IgD-negative memory B cell (primary cell): ENCODE data around the gene VSIG10. TPM values are rescaled to one million over a fixed set of nuclear protein-coding genes. Genes with fewer than 3 reads are reported as not detected.

Experiments used
- H3K27ac Mint-ChIP-seq, 3 donors: one replicate each; pipeline ENCODE4 v1.8.0; 2020 to 2022; ENCODE audit warnings: mild to moderate bottlenecking in 3 of 3, mixed read lengths in 3 of 3, moderate library complexity in 1 of 3
- H3K27me3 Mint-ChIP-seq: one replicate; pipeline ENCODE4 v1.8.0; 2021; ENCODE audit warnings: mixed read lengths
- H3K36me3 Mint-ChIP-seq: one replicate; pipeline ENCODE4 v1.8.0; 2020; ENCODE audit warnings: mild to moderate bottlenecking, mixed read lengths
- H3K4me1 Mint-ChIP-seq, 3 donors: one replicate each; pipeline ENCODE4 v1.8.0; 2020 to 2022; ENCODE audit warnings: mixed read lengths in 3 of 3, mild to moderate bottlenecking in 1 of 3
- H3K4me3 Mint-ChIP-seq, 4 donors: one replicate each; pipeline ENCODE4 v1.8.0; 2020 to 2022; ENCODE audit warnings: mild to moderate bottlenecking in 4 of 4, mixed read lengths in 4 of 4, moderate library complexity in 3 of 4
- H3K9me3 Mint-ChIP-seq, 3 donors: one replicate each; pipeline ENCODE4 v1.8.0; 2020 to 2021; ENCODE audit warnings: mixed read lengths in 3 of 3, mild to moderate bottlenecking in 1 of 3
- polyA plus RNA-seq: library from polyadenylated mRNA; unstranded; fragments of 300-500 nt; fragmentation: Illumina TruSeq; gene quantifications from one replicate; pipeline ENCODE4 v1.2.3, GENCODE V29; 2021

VSIG10 gene
- polyA plus RNA-seq, 1 donor from 2014 or later, result 3.4 TPM

DNA sequence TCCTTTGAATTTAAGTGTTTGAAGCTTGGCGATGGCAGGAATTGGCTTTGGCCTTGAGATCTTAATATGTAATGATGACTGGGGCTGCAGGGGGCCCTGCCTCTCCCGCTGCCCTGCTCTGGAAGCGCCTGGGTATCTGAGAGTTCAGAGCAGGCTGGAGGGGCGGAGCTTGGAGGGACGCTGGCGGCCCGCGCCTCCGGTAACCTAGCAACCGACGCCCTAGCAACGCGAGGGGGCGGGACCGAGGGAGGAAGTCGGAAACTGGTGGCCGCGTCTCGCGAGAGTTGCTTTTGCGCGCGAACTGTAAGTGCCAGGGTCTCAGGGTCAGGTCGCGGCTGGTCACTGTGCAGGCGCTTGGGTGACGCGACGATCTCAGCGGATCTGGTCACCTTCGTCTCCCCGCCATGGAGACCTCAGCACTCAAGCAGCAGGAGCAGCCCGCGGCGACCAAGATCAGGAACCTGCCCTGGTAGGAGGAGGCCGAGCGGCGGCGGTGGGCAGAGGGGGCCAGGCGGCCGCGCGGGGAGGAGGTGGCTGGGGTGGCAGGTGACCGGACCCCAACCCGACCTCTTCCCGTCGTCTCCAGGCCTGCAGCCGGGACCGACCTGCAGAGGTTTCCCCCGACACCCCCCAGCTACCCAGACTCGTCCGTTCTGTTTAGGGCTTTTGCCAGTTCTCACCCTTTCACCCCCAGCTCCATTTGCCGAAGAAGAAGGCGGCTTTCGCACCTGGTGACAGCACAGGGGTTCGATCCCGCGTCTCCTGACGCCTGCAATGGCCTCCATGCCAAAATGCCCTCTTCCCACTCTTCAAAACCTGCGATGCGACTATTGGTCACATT, 87.2 kb downstream of the VSIG10 start, which contains the start of gene RFC5:
TSS of gene RFC5 (plus strand) at position 280 of the 841 bp plus-strand sequence. CDS start at position 405, 125 bp downstream.
- H3K9me3 Mint-ChIP-seq, result no peaks in the 10 kb centered on the region

DNA sequence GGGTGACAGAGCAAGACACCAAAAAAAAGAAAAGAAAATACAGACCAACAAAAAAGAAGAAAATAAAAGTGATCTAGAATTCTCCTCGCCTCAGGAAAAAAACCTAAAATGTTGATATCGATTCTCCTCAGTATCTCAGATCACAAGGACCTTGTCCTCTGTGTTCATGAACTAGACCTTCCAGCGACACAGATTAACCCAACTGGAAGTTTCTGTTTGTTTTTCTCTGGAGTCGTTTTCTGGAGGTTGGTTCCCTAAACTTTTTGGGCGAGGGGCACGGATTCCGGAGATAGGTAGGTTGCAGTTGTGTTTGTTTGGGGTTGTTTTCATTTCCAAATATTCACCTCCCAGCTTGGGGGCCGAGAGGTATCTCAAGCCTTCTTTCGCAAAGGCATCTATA, 87.9 kb downstream of the VSIG10 start:
- Mint-ChIP-seq H3K4me3 (peak overlapping the region in 3 of 4 donors; percentile 88 to 91 (median 90)), H3K36me3 (no peaks in the 10 kb centered on the region), H3K27me3 (no peaks in the 10 kb centered on the region), H3K9me3 (no peaks in the 10 kb centered on the region), H3K4me1 (peaks cover 9 to 15% (median 10%) of the 10 kb centered on the region in 3 donors), H3K27ac (peak overlapping the region; percentile 85 to 98 (median 90))

More for the DNA sequence above, 87.2 kb downstream of the VSIG10 start, which contains the start of gene RFC5:
- H3K4me1 Mint-ChIP-seq, result peaks cover 9 to 15% (median 10%) of the 10 kb centered on the region in 3 donors
- peak within 1 kb of the TSS; percentile 88 to 96 (median 90) for H3K4me3 Mint-ChIP-seq
- no peaks in the 10 kb centered on the region for H3K27me3 Mint-ChIP-seq
- peak within 1 kb of the TSS; percentile 85 to 98 (median 90) for H3K27ac Mint-ChIP-seq
- H3K36me3 Mint-ChIP-seq, result peaks cover 2% of the 10 kb centered on the region

- Mint-ChIP-seq H3K9me3 (no peaks in the 10 kb centered on the region), H3K4me3 (peak overlapping the region in 3 of 4 donors; percentile 26 to 55 (median 28)), H3K36me3 (no peaks in the 10 kb centered on the region), H3K27me3 (no peaks in the 10 kb centered on the region), H3K27ac (peak overlapping the region in 1 of 3 donors; percentile 85), H3K4me1 (peaks cover 7 to 15% (median 10%) of the 10 kb centered on the region in 3 donors)
These were observed 88.5 kb downstream of the VSIG10 start for GRCh38 chr12:118015306-118015705.

Other genes starting within 250 kb of the VSIG10 start
- gene KSR2, start 135.0 kb downstream of the VSIG10 start, polyA plus RNA-seq, result not detected
- 21.0 TPM for gene RFC5, start 87.3 kb downstream of the VSIG10 start, polyA plus RNA-seq
- 4.5 TPM for gene WSB2, start 42.8 kb downstream of the VSIG10 start, polyA plus RNA-seq
- 281 TPM for gene PEBP1, start 32.1 kb upstream of the VSIG10 start, polyA plus RNA-seq